ENCODE data around the gene OSBP2. TPM values are rescaled to one million over a fixed set of nuclear protein-coding genes. Genes with fewer than 3 reads are reported as not detected.

OSBP2 gene
- total and polyA plus RNA-seq, 3 donors from 2014 or later: 39.5 to 68.0 (median 45.4) TPM

DNA sequence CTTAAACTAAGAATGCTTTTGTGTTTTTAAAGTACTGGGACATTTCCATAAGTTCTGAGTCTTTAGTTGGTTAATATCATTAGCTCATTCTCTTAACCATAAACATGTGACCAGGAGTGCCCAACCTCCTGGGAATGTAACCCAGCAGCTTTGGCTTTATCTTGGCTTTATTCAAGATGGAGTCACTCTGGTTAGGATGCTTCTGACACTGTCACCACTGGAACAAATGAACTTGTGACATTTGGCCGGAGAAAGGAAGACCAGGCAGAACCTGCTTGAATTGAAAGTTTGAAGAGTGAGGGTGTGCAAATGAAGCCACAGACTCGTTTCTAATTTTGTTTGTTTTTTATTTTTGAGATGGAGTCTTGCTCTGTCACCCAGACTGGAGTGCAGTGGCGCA is 54.6 kb downstream of the OSBP2 start:
- intact Hi-C loops (cut with DNase I; ENCODE audit: low total_unique reads): no loop called here

DNA sequence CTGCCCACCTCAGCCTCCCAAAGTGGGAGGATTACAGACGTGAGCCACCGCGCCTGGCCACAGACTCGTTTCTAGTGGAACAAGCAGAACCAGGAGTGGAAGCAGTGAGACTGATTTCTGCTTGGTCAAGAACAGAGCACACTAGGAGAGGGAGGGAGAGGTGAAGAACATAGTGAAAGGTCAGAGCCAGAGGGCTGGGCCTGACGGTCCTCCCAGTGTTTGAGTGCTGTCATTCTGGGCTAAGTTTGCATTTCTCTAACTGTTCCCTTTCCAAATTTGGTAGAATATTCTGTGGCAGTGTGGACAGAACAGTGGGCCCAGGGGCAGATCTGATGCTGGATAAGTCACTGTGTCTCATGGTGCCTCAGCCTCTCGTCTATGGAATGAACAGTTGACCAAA is 55.2 kb downstream of the OSBP2 start:
- H3K27ac ChIP-seq: no peak overlapping the region
- WGBS, 2 donors: 72 to 83% methylated on average over 6 of the region's 6 CpGs
- intact Hi-C loops (cut with DNase I; ENCODE audit: low total_unique reads): no loop called here
- H3K4me3 ChIP-seq: no peak overlapping the region
- DNase-seq: no peak
- H3K4me1 ChIP-seq: no peaks in the 10 kb centered on the region
- H3K36me3 ChIP-seq (ENCODE audit: low read depth, missing control alignments): no peaks in the 10 kb centered on the region
- TF ChIP-seq, protein P1, sequence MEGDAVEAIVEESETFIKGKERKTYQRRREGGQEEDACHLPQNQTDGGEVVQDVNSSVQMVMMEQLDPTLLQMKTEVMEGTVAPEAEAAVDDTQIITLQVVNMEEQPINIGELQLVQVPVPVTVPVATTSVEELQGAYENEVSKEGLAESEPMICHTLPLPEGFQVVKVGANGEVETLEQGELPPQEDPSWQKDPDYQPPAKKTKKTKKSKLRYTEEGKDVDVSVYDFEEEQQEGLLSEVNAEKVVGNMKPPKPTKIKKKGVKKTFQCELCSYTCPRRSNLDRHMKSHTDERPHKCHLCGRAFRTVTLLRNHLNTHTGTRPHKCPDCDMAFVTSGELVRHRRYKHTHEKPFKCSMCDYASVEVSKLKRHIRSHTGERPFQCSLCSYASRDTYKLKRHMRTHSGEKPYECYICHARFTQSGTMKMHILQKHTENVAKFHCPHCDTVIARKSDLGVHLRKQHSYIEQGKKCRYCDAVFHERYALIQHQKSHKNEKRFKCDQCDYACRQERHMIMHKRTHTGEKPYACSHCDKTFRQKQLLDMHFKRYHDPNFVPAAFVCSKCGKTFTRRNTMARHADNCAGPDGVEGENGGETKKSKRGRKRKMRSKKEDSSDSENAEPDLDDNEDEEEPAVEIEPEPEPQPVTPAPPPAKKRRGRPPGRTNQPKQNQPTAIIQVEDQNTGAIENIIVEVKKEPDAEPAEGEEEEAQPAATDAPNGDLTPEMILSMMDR (IDR thresholded peaks at IDR 0.05): no peak
- no peak for TF ChIP-seq POLR2A (IDR thresholded peaks at IDR 0.05)
- no peaks in the 10 kb centered on the region for H3K9me3 ChIP-seq
- no peaks in the 10 kb centered on the region for H3K27me3 ChIP-seq

More for the DNA sequence above, 54.6 kb downstream of the OSBP2 start:
- no peak overlapping the region for H3K27ac ChIP-seq
- DNase-seq: no peak
- 86 to 91% methylated on average over 3 of the region's 3 CpGs for WGBS, 2 donors
- no peaks in the 10 kb centered on the region for H3K36me3 ChIP-seq (ENCODE audit: low read depth, missing control alignments)
- H3K4me3 ChIP-seq: no peak overlapping the region
- no peaks in the 10 kb centered on the region for H3K9me3 ChIP-seq
- TF ChIP-seq POLR2A (IDR thresholded peaks at IDR 0.05): no peak
- TF ChIP-seq, protein P1 (IDR thresholded peaks at IDR 0.05): no peak
- no peaks in the 10 kb centered on the region for H3K27me3 ChIP-seq
- H3K4me1 ChIP-seq: no peaks in the 10 kb centered on the region

DNA sequence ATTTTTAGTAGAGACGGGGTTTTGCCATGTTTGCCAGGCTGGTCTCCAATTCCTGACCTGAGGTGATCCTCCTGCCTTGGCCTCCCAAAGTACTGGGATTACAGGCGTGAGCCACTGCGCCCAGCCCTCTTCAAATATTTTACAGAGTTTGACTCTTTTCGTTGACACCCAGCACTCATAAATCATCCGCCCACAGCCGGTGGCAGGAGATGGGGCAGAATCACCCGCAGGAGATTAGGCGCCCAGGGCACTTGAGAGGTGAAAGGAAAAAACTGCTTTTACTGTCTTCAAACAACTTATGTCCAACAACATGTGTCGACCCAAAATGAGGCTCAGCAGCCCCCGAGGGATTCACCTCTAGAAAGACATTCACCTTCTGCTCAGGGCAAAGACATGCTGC is 56.9 kb downstream of the OSBP2 start:
- H3K27ac ChIP-seq: no peak overlapping the region
- DNase-seq: no peak
- H3K4me3 ChIP-seq: no peak overlapping the region
- 81 to 85% methylated on average over 10 of the region's 10 CpGs for WGBS, 2 donors
- TF ChIP-seq, protein P1 (IDR thresholded peaks at IDR 0.05): no peak
- TF ChIP-seq POLR2A (IDR thresholded peaks at IDR 0.05): no peak
- no peaks in the 10 kb centered on the region for H3K4me1 ChIP-seq
- intact Hi-C loops (cut with DNase I; ENCODE audit: low total_unique reads): no loop called here
- no peaks in the 10 kb centered on the region for H3K36me3 ChIP-seq (ENCODE audit: low read depth, missing control alignments)
- no peaks in the 10 kb centered on the region for H3K9me3 ChIP-seq
- no peaks in the 10 kb centered on the region for H3K27me3 ChIP-seq

DNA sequence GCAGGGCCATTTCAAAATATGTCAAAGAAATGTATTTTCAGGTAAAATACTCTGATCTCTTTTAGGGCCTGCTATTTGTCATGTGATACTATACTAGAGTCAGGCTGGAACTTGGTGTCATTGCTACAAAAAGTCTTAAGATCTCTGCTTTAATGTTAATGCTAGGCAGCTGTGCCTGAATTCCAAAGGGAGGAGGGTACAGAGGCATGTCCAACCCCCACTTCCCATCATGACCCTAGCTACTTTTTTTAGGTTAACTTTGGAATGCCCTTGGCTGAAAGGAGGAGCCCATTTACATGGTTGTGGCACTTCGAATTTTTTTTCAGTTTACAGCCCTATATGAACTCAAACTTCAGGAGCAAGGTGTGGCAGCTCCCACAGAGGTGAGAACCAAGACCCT is 58.1 kb downstream of the OSBP2 start:
- intact Hi-C loops (cut with DNase I; ENCODE audit: low total_unique reads): loop anchor here (2.0 kb wide), 1 partner anchor 108 kb away; no protein-coding TSS in a partner anchor

DNA sequence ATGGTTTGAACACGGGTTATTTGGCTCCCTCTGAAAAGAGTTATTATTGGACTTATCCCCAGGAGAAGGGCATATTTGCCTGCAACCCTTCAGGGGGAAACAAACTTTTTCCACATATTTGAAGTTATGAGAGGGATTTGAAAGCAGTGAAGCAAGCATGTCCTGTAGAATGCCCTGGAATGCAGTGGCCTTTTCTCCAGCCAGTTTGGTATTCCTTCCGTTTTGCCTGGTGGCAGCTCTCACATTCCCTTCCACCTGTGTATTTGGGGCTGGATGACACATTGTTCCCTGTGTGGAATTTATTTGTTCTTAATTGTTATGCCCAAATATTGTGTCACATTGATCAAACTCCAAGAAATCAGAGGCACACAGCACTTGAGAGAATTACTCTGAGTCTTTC is 59.0 kb downstream of the OSBP2 start:
- Histone ChIP-seq H3K4me3 (no peak overlapping the region), H3K36me3 (ENCODE audit: low read depth, missing control alignments) (no peaks in the 10 kb centered on the region), H3K9me3 (no peaks in the 10 kb centered on the region), H3K27me3 (no peaks in the 10 kb centered on the region), H3K27ac (no peak overlapping the region), H3K4me1 (no peaks in the 10 kb centered on the region)
- WGBS, 2 donors: 58 to 63% methylated on average over 2 of the region's 2 CpGs
- intact Hi-C loops (cut with DNase I; ENCODE audit: low total_unique reads): loop anchor here (2.0 kb wide), 1 partner anchor 109 kb away; no protein-coding TSS in a partner anchor
- DNase-seq: no peak
- no peak for TF ChIP-seq POLR2A (IDR thresholded peaks at IDR 0.05)
- TF ChIP-seq, protein P1 (IDR thresholded peaks at IDR 0.05): no peak

More for the DNA sequence above, 58.1 kb downstream of the OSBP2 start:
- Histone ChIP-seq H3K4me1 (no peaks in the 10 kb centered on the region), H3K9me3 (no peaks in the 10 kb centered on the region), H3K27ac (no peak overlapping the region), H3K27me3 (no peaks in the 10 kb centered on the region), H3K4me3 (no peak overlapping the region), H3K36me3 (ENCODE audit: low read depth, missing control alignments) (no peaks in the 10 kb centered on the region)
- no peak for DNase-seq
- WGBS, 2 donors: 75 to 93% methylated on average over 1 of the region's 1 CpG
- TF ChIP-seq, protein P1 (IDR thresholded peaks at IDR 0.05): no peak

All from testis (tissue), 3 donors.